HEK293 (cell line): ENCODE measurements around the gene GNL3.

Source experiments
- CTCF ChIA-PET: fragments of 350-600 bp; formaldehyde crosslinking; extraction: SDS; loops from one replicate; lab custom pipeline; 2021; ENCODE audit warnings: antibody characterized with exemption; lab: Yijun Ruan, JAX
- POLR2A ChIA-PET: fragments of 300-600 bp; formaldehyde crosslinking; extraction: SDS; loops from one replicate; lab custom pipeline; 2020; ENCODE audit warnings: antibody characterized with exemption, inconsistent platforms; lab: Yijun Ruan, JAX
- H3K27ac ChIP-seq: fragments of 200-500 bp; sonication (Bioruptor generic); 2 replicates; pipeline ENCODE4 v1.5.1; 2014; ENCODE audit warnings: low read depth, low read length, control low read depth, inconsistent platforms; ENCODE audit errors: extremely low read depth
- H3K36me3 ChIP-seq, 2 experiments: fragments of 200-500 bp in 1 of 2; sonication (Bioruptor generic) in 1 of 2; 1 replicate in 1 of 2; 2 replicates in 1 of 2; pipeline ENCODE4 v1.5.1; 2014 to 2017; ENCODE audit warnings: inconsistent platforms in 2 of 2, low read length in 2 of 2; ENCODE audit not compliant: control insufficient read depth in 2 of 2, insufficient read depth in 1 of 2
- H3K4me1 ChIP-seq: fragments of 200-500 bp; sonication (Bioruptor generic); 2 replicates; pipeline ENCODE4 v1.5.1; 2014; ENCODE audit warnings: mild to moderate bottlenecking, low read length, inconsistent platforms; ENCODE audit not compliant: control insufficient read depth, insufficient read depth
- H3K4me3 ChIP-seq: 2 replicates; pipeline ENCODE4 v1.5.1; 2011; ENCODE audit warnings: low read depth, mild to moderate bottlenecking, control low read depth, low read length, moderate library complexity
- H3K9me3 ChIP-seq: fragments of 200-500 bp; sonication (Bioruptor generic); 2 replicates; pipeline ENCODE4 v1.5.1; 2014; ENCODE audit warnings: low read depth, low read length, inconsistent platforms; ENCODE audit not compliant: control insufficient read depth, insufficient read depth
- KLF7 ChIP-seq: fragments of 450-650 bp; formaldehyde crosslinking; IDR thresholded peaks from 2 replicates; pipeline ENCODE4 v1.5.1; 2016; ENCODE audit warnings: missing biosample characterization, missing genetic modification characterization, borderline replicate concordance
- SALL2 ChIP-seq: fragments of 450-650 bp; formaldehyde crosslinking; IDR thresholded peaks from 2 replicates; pipeline ENCODE4 v1.5.0; 2017; ENCODE audit warnings: missing biosample characterization, mild to moderate bottlenecking, missing genetic modification characterization, borderline replicate concordance
- WT1 ChIP-seq: fragments of 450-650 bp; formaldehyde crosslinking; IDR thresholded peaks from 2 replicates; pipeline ENCODE4 v1.5.1; 2016; ENCODE audit warnings: missing biosample characterization, missing genetic modification characterization
- ZBTB1 ChIP-seq: fragments of 450-650 bp; formaldehyde crosslinking; IDR thresholded peaks from 2 replicates; pipeline ENCODE4 v1.5.1; 2016; ENCODE audit warnings: missing biosample characterization, missing genetic modification characterization
- ZBTB21 ChIP-seq: fragments of 450-650 bp; formaldehyde crosslinking; IDR thresholded peaks from 2 replicates; pipeline ENCODE4 v1.5.1; 2017; ENCODE audit warnings: missing biosample characterization, missing genetic modification characterization
- ZNF121 ChIP-seq: fragments of 450-650 bp; formaldehyde crosslinking; IDR thresholded peaks from 2 replicates; pipeline ENCODE4 v1.5.1; 2016; ENCODE audit warnings: missing biosample characterization, missing genetic modification characterization
- ZNF214 ChIP-seq: fragments of 450-650 bp; formaldehyde crosslinking; IDR thresholded peaks from 2 replicates; pipeline ENCODE4 v1.5.1; 2017; ENCODE audit warnings: missing biosample characterization, mild to moderate bottlenecking, missing genetic modification characterization, borderline replicate concordance
- ZNF354C ChIP-seq: fragments of 450-650 bp; formaldehyde crosslinking; IDR thresholded peaks from 2 replicates; pipeline ENCODE4 v1.5.1; 2016; ENCODE audit warnings: missing biosample characterization, missing genetic modification characterization, low read depth, borderline replicate concordance
- ZNF426 ChIP-seq: fragments of 450-650 bp; formaldehyde crosslinking; IDR thresholded peaks from 2 replicates; pipeline ENCODE4 v1.5.1; 2017; ENCODE audit warnings: missing biosample characterization, missing genetic modification characterization, mild to moderate bottlenecking, inconsistent platforms, moderate library complexity
- ZNF513 ChIP-seq: fragments of 450-650 bp; IDR thresholded peaks from 2 replicates; pipeline ENCODE4 v1.5.1; 2018; ENCODE audit warnings: missing biosample characterization, missing genetic modification characterization
- ZNF621 ChIP-seq: fragments of 450-650 bp; formaldehyde crosslinking; IDR thresholded peaks from 2 replicates; pipeline ENCODE4 v1.5.1; 2017; ENCODE audit warnings: missing biosample characterization, missing genetic modification characterization
- ZNF654 ChIP-seq: fragments of 450-650 bp; formaldehyde crosslinking; IDR thresholded peaks from 2 replicates; pipeline ENCODE4 v1.5.1; 2016; ENCODE audit warnings: low read depth, missing biosample characterization, missing genetic modification characterization
- ZNF677 ChIP-seq: fragments of 450-650 bp; IDR thresholded peaks from 2 replicates; pipeline ENCODE4 v1.5.0; 2018; ENCODE audit warnings: missing biosample characterization, mild to moderate bottlenecking, missing genetic modification characterization, moderate library complexity
- ZNF776 ChIP-seq: fragments of 450-650 bp; formaldehyde crosslinking; IDR thresholded peaks from 2 replicates; pipeline ENCODE4 v1.5.0; 2017; ENCODE audit warnings: missing biosample characterization, missing genetic modification characterization, borderline replicate concordance
- ZSCAN16 ChIP-seq: fragments of 450-650 bp; formaldehyde crosslinking; IDR thresholded peaks from 2 replicates; pipeline ENCODE4 v1.5.1; 2016; ENCODE audit warnings: missing biosample characterization, missing genetic modification characterization
- TF ChIP-seq, protein P1 (sequence below): fragments of 450-650 bp; formaldehyde crosslinking; conservative IDR thresholded peaks from 2 replicates; pipeline ENCODE4 v1.5.1; 2016; ENCODE audit warnings: low read depth, missing biosample characterization, missing genetic modification characterization
- TF ChIP-seq, protein P2 (sequence below): fragments of 450-650 bp; formaldehyde crosslinking; IDR thresholded peaks from 2 replicates; pipeline ENCODE4 v1.5.1; 2016; ENCODE audit warnings: missing biosample characterization, missing genetic modification characterization
- TF ChIP-seq, protein P3 (sequence below): fragments of 450-650 bp; IDR thresholded peaks from 2 replicates; pipeline ENCODE4 v1.5.1; 2018; ENCODE audit warnings: missing biosample characterization, mild to moderate bottlenecking, missing genetic modification characterization

Gene GNL3

DNA sequence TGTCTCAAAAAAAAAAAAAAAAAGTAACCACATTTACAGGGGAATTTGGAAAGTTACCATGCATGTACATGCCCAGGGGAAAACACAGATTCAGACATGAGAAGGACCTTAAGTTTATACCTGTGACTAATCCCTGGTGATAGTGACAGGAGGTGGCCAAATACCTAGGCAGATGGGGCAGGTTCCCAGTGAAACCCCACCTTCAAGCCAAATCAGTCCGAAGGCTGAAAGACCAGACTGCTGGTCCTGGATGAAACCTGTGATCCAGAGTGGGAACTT, 35.8 kb downstream of the GNL3 start:
- Histone ChIP-seq H3K4me3 (no peak overlapping the region), H3K4me1 (no peaks in the 10 kb centered on the region), H3K27ac (no peak overlapping the region), H3K36me3 (peaks cover 0 to 24% of the 10 kb centered on the region in 2 experiments; a peak in 2 of 3 replicates), H3K9me3 (no peaks in the 10 kb centered on the region)
- ChIA-PET POLR2A (no interaction called here), CTCF (no interaction called here)
- TF ChIP-seq, protein P1, sequence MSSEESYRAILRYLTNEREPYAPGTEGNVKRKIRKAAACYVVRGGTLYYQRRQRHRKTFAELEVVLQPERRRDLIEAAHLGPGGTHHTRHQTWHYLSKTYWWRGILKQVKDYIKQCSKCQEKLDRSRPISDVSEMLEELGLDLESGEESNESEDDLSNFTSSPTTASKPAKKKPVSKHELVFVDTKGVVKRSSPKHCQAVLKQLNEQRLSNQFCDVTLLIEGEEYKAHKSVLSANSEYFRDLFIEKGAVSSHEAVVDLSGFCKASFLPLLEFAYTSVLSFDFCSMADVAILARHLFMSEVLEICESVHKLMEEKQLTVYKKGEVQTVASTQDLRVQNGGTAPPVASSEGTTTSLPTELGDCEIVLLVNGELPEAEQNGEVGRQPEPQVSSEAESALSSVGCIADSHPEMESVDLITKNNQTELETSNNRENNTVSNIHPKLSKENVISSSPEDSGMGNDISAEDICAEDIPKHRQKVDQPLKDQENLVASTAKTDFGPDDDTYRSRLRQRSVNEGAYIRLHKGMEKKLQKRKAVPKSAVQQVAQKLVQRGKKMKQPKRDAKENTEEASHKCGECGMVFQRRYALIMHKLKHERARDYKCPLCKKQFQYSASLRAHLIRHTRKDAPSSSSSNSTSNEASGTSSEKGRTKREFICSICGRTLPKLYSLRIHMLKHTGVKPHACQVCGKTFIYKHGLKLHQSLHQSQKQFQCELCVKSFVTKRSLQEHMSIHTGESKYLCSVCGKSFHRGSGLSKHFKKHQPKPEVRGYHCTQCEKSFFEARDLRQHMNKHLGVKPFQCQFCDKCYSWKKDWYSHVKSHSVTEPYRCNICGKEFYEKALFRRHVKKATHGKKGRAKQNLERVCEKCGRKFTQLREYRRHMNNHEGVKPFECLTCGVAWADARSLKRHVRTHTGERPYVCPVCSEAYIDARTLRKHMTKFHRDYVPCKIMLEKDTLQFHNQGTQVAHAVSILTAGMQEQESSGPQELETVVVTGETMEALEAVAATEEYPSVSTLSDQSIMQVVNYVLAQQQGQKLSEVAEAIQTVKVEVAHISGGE (tag by site-specific recombination), result no peak
- TF ChIP-seq ZNF121 (tag by site-specific recombination) (no peak), ZNF354C (no peak), ZNF776 (tag by site-specific recombination) (no peak), WT1 (tag by site-specific recombination) (no peak), KLF7 (tag by site-specific recombination) (no peak), ZNF426 (tag by site-specific recombination) (no peak), ZNF621 (tag by site-specific recombination) (no peak), ZBTB21 (tag by site-specific recombination) (no peak), ZBTB1 (no peak), ZNF654 (tag by site-specific recombination) (no peak), ZNF513 (tag by site-specific recombination) (no peak), SALL2 (no peak)
- TF ChIP-seq, protein P2, sequence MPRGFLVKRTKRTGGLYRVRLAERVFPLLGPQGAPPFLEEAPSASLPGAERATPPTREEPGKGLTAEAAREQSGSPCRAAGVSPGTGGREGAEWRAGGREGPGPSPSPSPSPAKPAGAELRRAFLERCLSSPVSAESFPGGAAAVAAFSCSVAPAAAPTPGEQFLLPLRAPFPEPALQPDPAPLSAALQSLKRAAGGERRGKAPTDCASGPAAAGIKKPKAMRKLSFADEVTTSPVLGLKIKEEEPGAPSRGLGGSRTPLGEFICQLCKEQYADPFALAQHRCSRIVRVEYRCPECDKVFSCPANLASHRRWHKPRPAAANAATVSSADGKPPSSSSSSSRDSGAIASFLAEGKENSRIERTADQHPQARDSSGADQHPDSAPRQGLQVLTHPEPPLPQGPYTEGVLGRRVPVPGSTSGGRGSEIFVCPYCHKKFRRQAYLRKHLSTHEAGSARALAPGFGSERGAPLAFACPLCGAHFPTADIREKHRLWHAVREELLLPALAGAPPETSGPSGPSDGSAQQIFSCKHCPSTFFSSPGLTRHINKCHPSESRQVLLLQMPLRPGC (tag by site-specific recombination), result no peak

DNA sequence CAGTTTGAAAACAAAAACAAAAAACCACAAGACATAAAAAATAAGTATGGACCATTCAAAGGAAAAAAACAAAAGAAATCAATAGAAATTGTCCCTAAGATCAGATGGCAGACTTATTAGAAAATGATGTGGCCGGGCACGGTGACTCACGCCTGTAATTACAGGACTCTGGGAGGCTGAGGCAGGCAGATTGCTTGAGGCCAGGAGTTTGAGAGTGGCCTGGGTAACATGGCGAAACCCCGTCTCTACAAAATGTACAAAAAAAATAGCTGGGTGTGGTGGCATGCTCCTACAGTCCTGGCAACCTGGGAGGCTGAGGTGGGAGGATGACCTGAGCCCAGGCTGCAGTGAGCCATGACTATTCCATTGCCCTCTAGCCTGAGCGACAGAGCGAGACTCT, 36.7 kb downstream of the GNL3 start:
- Histone ChIP-seq H3K9me3 (no peaks in the 10 kb centered on the region), H3K4me3 (no peak overlapping the region), H3K4me1 (no peaks in the 10 kb centered on the region), H3K27ac (no peak overlapping the region), H3K36me3 (peaks cover 0 to 27% of the 10 kb centered on the region in 2 experiments; a peak in 2 of 3 replicates)
- ChIA-PET CTCF (no interaction called here), POLR2A (no interaction called here)
- no peak for TF ChIP-seq ZSCAN16
- no peak for TF ChIP-seq ZNF214 (tag by site-specific recombination)
- TF ChIP-seq WT1 (tag by site-specific recombination), result no peak
- no peak for TF ChIP-seq ZNF677 (tag by site-specific recombination)
- TF ChIP-seq, protein P3, sequence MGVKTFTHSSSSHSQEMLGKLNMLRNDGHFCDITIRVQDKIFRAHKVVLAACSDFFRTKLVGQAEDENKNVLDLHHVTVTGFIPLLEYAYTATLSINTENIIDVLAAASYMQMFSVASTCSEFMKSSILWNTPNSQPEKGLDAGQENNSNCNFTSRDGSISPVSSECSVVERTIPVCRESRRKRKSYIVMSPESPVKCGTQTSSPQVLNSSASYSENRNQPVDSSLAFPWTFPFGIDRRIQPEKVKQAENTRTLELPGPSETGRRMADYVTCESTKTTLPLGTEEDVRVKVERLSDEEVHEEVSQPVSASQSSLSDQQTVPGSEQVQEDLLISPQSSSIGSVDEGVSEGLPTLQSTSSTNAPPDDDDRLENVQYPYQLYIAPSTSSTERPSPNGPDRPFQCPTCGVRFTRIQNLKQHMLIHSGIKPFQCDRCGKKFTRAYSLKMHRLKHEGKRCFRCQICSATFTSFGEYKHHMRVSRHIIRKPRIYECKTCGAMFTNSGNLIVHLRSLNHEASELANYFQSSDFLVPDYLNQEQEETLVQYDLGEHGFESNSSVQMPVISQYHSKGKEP (tag by site-specific recombination), result no peak
